ENCODE results near the gene GABRG3.

The GABRG3 gene

DNA sequence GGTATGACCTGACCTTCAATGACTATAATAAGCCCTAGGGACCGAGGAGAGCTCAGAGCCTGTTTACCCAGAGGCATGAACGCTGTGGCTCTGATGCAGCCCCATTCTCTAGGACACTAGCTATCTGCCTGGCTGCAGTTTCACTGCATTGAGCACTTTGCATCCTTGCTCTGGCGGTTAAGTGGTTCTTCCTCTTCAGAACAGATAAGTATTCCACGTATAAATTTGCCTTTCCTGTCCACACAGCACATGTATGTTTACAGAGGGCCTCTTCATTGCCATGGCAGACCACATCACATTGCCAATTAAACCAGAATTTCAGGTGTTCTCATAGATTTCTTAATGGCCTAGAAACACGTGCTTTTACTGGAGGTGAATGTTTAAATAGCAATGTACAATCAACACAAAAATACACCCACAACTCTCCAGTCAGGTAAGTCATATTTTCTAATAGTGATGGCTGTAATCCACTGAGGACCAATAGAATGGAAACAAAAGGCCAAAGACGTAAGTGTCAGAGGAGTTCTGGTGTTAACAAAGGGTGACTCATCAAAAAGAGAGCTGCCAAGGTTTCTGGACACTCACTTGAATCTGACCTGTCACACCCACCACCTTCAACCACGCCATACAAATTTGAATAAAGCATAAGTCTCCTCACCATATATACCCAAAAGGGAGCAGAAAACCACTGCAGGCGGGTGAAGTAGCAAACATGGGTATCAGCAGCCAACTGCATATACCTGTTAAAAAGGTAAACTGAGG is 574.7 kb downstream of the GABRG3 start:
- Histone ChIP-seq H3K9me3 (ENCODE audit: control insufficient read depth, insufficient read depth, low read length) (no peaks in the 10 kb centered on the region), H3K4me3 (ENCODE audit: low read depth, low read length) (no peak overlapping the region), H3K9ac (ENCODE audit: low read depth, low read length) (no peak overlapping the region), H3K27me3 (ENCODE audit: control insufficient read depth, insufficient read depth, low read length) (no peaks in the 10 kb centered on the region), H3K36me3 (ENCODE audit: control insufficient read depth, insufficient read depth, low read length) (no peaks in the 10 kb centered on the region), H3K4me1 (ENCODE audit: control insufficient read depth, insufficient read depth, low read length) (no peaks in the 10 kb centered on the region)

DNA sequence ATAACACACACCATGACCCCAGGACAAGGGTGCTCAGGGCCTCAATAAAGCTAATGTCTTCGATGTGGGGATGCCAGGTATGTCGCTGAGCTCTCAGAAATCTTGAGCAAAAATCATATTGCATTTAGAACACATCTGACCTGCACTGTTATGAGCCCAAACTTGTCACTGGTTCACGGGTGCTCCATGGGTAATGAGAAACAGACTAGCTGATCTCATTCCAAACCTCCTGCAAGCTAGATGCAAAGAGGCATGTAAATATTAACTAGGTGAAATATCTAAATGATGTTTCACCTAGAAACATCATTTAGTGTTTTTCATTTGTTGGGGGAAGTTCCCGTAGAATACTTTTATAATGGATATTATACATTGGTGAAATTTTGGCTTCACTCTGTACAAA is 578.8 kb downstream of the GABRG3 start:
- Histone ChIP-seq H3K4me3 (ENCODE audit: low read depth, low read length) (no peak overlapping the region), H3K9ac (ENCODE audit: low read depth, low read length) (no peak overlapping the region), H3K27me3 (ENCODE audit: control insufficient read depth, insufficient read depth, low read length) (no peaks in the 10 kb centered on the region), H3K4me1 (ENCODE audit: control insufficient read depth, insufficient read depth, low read length) (no peaks in the 10 kb centered on the region), H3K36me3 (ENCODE audit: control insufficient read depth, insufficient read depth, low read length) (no peaks in the 10 kb centered on the region), H3K9me3 (ENCODE audit: control insufficient read depth, insufficient read depth, low read length) (no peaks in the 10 kb centered on the region)

DNA sequence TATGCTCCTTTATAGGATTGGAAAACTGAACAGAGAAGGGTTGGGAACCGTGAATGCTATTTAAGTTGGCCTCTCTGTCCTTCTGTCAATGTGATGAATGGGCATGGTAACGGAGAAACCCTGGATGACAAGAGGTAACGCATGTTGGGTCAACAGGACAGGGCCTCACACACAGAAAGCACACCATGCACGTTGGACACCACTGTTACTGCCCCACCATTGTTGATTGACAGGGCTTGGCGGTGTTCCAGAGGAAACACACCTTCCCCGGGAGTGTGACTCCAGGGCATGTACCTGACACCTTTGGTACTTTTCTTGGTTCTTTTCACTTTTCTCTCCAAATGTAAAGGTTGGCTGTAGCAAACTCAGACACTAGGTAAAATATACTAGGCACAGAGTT is 579.7 kb downstream of the GABRG3 start:
- Histone ChIP-seq H3K27me3 (ENCODE audit: control insufficient read depth, insufficient read depth, low read length) (no peaks in the 10 kb centered on the region), H3K9me3 (ENCODE audit: control insufficient read depth, insufficient read depth, low read length) (no peaks in the 10 kb centered on the region), H3K9ac (ENCODE audit: low read depth, low read length) (no peak overlapping the region), H3K4me3 (ENCODE audit: low read depth, low read length) (no peak overlapping the region), H3K36me3 (ENCODE audit: control insufficient read depth, insufficient read depth, low read length) (no peaks in the 10 kb centered on the region), H3K4me1 (ENCODE audit: control insufficient read depth, insufficient read depth, low read length) (no peaks in the 10 kb centered on the region)

DNA sequence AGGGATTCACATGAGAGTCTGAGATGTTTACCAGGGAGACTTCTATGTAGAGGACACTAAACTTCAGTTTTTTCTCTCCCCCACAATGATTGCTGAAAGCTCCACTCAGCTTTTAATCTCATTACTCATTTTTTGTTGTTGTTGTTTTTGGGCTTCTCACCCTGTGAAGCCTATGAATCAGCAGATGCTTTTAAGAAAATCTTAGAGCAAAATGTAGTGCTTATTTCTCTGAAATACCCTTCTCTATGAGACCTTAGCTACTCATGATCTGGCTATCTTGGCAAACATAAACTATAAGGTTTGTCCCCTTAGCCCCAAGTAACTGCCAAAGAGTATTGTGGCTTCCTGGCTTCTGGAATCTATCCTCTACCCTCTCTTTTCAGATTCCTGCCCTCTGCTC is 590.8 kb downstream of the GABRG3 start:
- Histone ChIP-seq H3K4me1 (ENCODE audit: control insufficient read depth, insufficient read depth, low read length) (no peaks in the 10 kb centered on the region), H3K9me3 (ENCODE audit: control insufficient read depth, insufficient read depth, low read length) (no peaks in the 10 kb centered on the region), H3K4me3 (ENCODE audit: low read depth, low read length) (no peak overlapping the region), H3K27me3 (ENCODE audit: control insufficient read depth, insufficient read depth, low read length) (no peaks in the 10 kb centered on the region), H3K9ac (ENCODE audit: low read depth, low read length) (no peak overlapping the region), H3K36me3 (ENCODE audit: control insufficient read depth, insufficient read depth, low read length) (no peaks in the 10 kb centered on the region)

DNA sequence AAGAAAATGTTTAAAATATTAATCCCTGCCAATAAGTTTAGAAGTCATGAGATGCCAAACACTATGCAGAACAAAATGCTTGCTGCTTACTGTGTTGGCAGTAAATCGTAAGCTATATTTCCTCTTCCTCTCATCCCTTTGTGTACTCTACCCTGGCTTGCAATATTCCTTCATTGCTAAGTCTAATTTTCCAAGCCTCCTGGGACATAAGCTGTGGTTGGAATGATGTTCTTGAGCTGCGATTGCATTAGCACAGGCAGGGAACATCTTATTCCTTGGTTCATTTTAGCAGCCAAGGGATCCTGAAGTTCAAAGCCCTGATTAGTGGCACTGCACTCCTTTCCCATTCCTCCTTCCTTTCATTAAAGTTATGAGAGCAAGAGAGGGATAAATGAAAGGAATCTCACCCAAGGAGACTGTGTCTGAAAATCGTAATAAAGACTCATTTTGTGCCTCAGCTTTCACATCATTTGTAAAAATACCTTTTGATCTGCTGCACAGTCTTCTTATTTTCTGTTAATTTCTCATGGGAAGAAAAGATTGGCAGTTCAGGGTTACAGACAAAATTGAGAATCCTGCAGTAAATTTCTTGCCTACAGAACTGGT is 592.9 kb downstream of the GABRG3 start:
- Histone ChIP-seq H3K4me1 (ENCODE audit: control insufficient read depth, insufficient read depth, low read length) (no peaks in the 10 kb centered on the region), H3K36me3 (ENCODE audit: control insufficient read depth, insufficient read depth, low read length) (no peaks in the 10 kb centered on the region), H3K9me3 (ENCODE audit: control insufficient read depth, insufficient read depth, low read length) (no peaks in the 10 kb centered on the region), H3K27me3 (ENCODE audit: control insufficient read depth, insufficient read depth, low read length) (no peaks in the 10 kb centered on the region), H3K4me3 (ENCODE audit: low read depth, low read length) (no peak overlapping the region), H3K9ac (ENCODE audit: low read depth, low read length) (no peak overlapping the region)

DNA sequence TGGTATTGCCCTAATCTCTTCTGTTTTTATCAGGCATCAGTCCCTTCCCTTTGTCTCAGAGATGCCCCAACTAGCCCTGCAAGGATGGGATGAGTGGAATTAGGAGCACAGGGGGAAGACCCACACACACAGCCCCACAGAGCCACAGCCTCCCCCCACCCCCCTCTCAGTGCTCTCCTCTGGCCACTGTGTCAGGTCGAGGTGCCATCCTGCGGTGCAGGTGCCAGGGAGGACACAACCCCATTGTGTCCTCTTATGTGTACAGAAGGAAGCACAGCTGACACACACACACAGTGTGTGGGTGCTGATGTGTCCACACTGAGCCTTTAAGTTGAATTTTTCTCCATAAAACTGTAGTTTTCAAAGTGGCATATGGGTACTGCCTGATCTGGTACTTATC is 593.7 kb downstream of the GABRG3 start:
- Histone ChIP-seq H3K27me3 (ENCODE audit: control insufficient read depth, insufficient read depth, low read length) (no peaks in the 10 kb centered on the region), H3K36me3 (ENCODE audit: control insufficient read depth, insufficient read depth, low read length) (no peaks in the 10 kb centered on the region), H3K9ac (ENCODE audit: low read depth, low read length) (no peak overlapping the region), H3K4me1 (ENCODE audit: control insufficient read depth, insufficient read depth, low read length) (no peaks in the 10 kb centered on the region), H3K4me3 (ENCODE audit: low read depth, low read length) (no peak overlapping the region), H3K9me3 (ENCODE audit: control insufficient read depth, insufficient read depth, low read length) (no peaks in the 10 kb centered on the region)

DNA sequence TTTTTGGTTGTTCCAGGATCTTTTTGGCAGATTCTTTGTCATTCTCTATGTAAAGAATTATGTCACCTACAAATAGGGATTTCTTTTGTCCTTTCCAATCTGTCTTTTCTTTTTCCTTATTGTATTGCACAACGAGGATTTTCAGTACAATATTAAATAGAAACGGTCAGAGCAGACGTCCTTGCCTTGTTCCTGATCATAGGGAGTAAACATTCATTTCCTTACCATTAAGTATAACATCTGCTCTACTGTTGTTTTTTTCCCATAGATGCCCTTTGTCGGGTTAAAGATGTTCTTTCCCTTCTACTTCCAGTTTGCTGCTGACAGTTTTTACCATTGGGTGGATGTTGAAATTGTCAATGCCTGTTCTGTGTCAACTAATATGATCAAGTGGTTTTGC is 599.8 kb downstream of the GABRG3 start:
- Histone ChIP-seq H3K4me1 (ENCODE audit: control insufficient read depth, insufficient read depth, low read length) (no peaks in the 10 kb centered on the region), H3K27me3 (ENCODE audit: control insufficient read depth, insufficient read depth, low read length) (no peaks in the 10 kb centered on the region), H3K9ac (ENCODE audit: low read depth, low read length) (no peak overlapping the region), H3K36me3 (ENCODE audit: control insufficient read depth, insufficient read depth, low read length) (no peaks in the 10 kb centered on the region), H3K9me3 (ENCODE audit: control insufficient read depth, insufficient read depth, low read length) (no peaks in the 10 kb centered on the region), H3K4me3 (ENCODE audit: low read depth, low read length) (no peak overlapping the region)

DNA sequence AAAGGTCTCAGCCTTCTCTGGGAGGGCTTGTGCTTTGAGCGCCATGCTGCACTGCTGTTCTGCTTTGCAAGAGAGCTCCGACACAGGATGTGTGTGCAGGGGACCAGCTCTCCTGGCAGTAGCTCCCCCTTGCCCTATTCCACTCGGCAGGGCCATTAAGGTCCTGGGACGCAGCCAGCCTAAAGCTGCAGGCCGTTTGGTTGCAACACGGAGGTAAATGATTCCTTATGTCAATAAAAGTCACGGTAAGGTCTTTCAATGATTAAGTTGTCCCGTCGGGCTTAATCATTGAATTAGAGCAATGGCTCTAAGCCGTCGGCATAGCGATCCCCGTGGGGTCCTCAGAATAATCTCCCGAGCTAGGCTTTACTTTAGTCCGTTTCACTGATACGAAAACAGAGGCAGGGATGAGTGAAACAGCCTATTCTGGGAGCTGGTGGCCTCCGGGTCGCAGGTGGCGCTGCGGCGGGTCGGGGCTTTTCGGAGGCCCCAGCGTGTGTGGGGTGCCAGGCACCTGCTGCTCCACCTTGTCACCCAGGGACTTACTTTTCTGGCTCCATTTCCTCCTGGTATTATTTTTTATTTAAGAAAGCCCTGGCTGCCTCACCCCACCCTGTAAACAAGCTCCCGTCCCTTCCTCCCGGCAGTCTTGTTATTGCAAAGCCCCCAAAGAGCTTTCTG is 603.0 kb downstream of the GABRG3 start:
- Histone ChIP-seq H3K9ac (ENCODE audit: low read depth, low read length) (no peak overlapping the region), H3K9me3 (ENCODE audit: control insufficient read depth, insufficient read depth, low read length) (no peaks in the 10 kb centered on the region), H3K4me3 (ENCODE audit: low read depth, low read length) (no peak overlapping the region), H3K4me1 (ENCODE audit: control insufficient read depth, insufficient read depth, low read length) (no peaks in the 10 kb centered on the region), H3K27me3 (ENCODE audit: control insufficient read depth, insufficient read depth, low read length) (no peaks in the 10 kb centered on the region), H3K36me3 (ENCODE audit: control insufficient read depth, insufficient read depth, low read length) (no peaks in the 10 kb centered on the region)

DNA sequence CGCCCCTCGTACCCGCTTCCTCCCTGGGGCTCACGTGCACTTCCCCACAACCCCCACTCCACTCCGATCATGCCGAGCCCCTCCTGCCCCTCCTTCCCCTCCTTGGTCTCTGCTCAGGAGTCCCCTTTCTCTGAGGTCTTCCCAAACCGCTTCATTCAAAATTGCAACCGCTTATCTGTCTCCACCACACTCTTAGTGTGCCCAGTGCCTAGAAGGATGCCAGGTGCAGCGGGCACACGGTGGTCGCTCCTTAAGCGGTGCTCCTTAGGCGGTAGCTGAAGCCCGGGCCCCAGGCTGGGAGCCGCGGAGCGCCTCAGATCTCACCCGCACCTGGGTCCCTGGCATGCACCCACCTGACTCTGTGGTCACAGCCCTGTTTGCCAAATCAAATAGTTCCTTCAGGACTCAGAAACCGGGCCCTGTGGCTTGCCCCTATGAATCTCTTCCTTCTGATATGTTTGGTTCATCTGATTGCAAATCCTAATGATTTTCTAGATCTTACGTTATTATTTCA is 603.6 kb downstream of the GABRG3 start:
- no peaks in the 10 kb centered on the region for H3K4me1 ChIP-seq (ENCODE audit: control insufficient read depth, insufficient read depth, low read length)
- H3K27me3 ChIP-seq (ENCODE audit: control insufficient read depth, insufficient read depth, low read length): no peaks in the 10 kb centered on the region
- H3K4me3 ChIP-seq (ENCODE audit: low read depth, low read length): no peak overlapping the region
- no peak overlapping the region for H3K9ac ChIP-seq (ENCODE audit: low read depth, low read length)
- no peaks in the 10 kb centered on the region for H3K9me3 ChIP-seq (ENCODE audit: control insufficient read depth, insufficient read depth, low read length)
- no peaks in the 10 kb centered on the region for H3K36me3 ChIP-seq (ENCODE audit: control insufficient read depth, insufficient read depth, low read length)

DNA sequence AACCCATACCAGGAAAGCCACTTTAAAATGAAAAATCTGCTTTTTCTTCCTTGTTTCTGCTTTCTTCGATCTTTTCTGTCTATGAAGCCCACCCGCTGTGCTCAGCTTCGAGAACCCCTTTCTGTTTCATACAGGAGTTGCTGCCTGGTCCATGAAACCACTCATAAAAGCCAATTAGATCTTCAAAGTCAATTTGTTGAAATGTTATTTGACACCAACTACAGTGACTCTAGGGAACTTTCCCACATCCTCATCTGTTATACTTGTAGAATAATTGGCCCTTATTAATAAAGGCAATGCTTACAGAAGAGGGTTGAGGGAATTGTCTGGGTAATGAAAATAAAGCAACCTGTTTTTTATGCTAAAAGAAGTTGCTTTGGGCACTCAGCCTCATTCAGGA is 604.5 kb downstream of the GABRG3 start:
- Histone ChIP-seq H3K36me3 (ENCODE audit: control insufficient read depth, insufficient read depth, low read length) (no peaks in the 10 kb centered on the region), H3K4me3 (ENCODE audit: low read depth, low read length) (no peak overlapping the region), H3K9me3 (ENCODE audit: control insufficient read depth, insufficient read depth, low read length) (no peaks in the 10 kb centered on the region), H3K4me1 (ENCODE audit: control insufficient read depth, insufficient read depth, low read length) (no peaks in the 10 kb centered on the region), H3K9ac (ENCODE audit: low read depth, low read length) (no peak overlapping the region), H3K27me3 (ENCODE audit: control insufficient read depth, insufficient read depth, low read length) (no peaks in the 10 kb centered on the region)

DNA sequence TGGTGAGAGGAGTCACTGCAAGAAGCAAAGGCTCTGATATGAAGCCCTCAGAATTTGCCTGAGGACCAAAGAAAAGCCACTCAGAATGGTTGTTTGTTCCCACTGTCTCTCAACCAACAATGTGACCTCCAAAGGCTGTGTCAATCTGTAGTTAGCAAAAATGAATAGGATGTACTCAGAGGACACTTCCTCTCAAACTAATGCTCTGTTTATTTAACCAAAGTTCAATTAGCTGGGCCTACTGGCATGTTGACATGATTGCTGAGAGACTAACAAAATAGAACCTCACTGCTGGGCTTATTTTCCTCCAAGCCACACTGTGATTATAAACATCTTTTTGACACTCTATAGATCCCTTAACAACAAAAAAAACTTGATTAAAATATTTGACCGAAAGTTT is 605.6 kb downstream of the GABRG3 start:
- no peaks in the 10 kb centered on the region for H3K4me1 ChIP-seq (ENCODE audit: control insufficient read depth, insufficient read depth, low read length)
- H3K4me3 ChIP-seq (ENCODE audit: low read depth, low read length): no peak overlapping the region
- no peaks in the 10 kb centered on the region for H3K9me3 ChIP-seq (ENCODE audit: control insufficient read depth, insufficient read depth, low read length)
- no peaks in the 10 kb centered on the region for H3K36me3 ChIP-seq (ENCODE audit: control insufficient read depth, insufficient read depth, low read length)
- no peak overlapping the region for H3K9ac ChIP-seq (ENCODE audit: low read depth, low read length)
- no peaks in the 10 kb centered on the region for H3K27me3 ChIP-seq (ENCODE audit: control insufficient read depth, insufficient read depth, low read length)

DNA sequence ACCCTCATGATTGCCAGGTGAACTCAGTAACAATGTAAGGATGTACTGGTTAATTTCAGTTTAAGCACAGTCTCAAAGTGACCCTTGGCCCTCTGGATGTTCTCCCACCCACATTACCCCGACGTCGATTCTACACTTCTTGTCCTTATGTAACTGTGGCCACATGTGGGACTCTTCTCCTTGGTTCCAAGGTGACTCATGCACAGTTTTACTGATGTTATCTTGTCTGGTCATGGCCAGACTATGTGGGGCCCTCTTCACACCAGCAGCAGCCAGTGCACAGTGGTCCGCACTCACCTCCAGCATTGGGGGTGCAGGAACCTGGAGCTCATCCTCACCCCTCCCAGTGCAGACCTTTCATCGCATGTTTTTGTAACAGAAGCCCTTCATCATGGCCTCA is 608.8 kb downstream of the GABRG3 start:
- no peaks in the 10 kb centered on the region for H3K9me3 ChIP-seq (ENCODE audit: control insufficient read depth, insufficient read depth, low read length)
- H3K27me3 ChIP-seq (ENCODE audit: control insufficient read depth, insufficient read depth, low read length): no peaks in the 10 kb centered on the region
- H3K4me3 ChIP-seq (ENCODE audit: low read depth, low read length): no peak overlapping the region
- no peaks in the 10 kb centered on the region for H3K36me3 ChIP-seq (ENCODE audit: control insufficient read depth, insufficient read depth, low read length)
- H3K9ac ChIP-seq (ENCODE audit: low read depth, low read length): no peak overlapping the region
- H3K4me1 ChIP-seq (ENCODE audit: control insufficient read depth, insufficient read depth, low read length): no peaks in the 10 kb centered on the region
